GM19238 (cell line): ENCODE measurements around the gene SPDYE4.

ENCODE experiments used
- DNase-seq: peaks from one replicate; pipeline ENCODE4 v3.0.0; 2011; ENCODE audit warnings: low spot score; ENCODE audit not compliant: insufficient read length

Gene SPDYE4

DNA sequence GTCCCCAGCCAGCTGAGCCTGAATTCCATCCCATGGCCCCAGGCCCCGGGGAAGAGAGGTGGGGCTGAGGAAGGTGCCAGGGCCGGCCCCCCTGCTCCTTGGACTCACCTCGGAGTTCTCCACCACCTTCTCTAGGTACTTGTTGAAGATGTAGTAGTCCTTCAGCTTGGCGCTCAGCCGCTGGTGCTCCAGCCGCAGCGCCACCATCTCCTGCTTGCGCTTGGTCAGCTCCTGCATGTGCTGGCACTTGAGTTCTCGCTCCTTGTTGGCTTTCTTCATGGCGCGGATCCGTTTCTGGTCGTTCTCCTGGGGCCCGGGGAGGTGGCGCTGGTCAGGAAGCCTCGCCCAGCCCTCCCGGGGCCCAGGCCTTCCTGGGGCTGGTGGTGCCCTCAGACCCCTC lies 17.0 kb downstream of the SPDYE4 start:
- no peak for DNase-seq

- DNase-seq = no peak
Observed at GRCh38 chr17:8740486-8740885, 17.9 kb downstream of the SPDYE4 start.

DNA sequence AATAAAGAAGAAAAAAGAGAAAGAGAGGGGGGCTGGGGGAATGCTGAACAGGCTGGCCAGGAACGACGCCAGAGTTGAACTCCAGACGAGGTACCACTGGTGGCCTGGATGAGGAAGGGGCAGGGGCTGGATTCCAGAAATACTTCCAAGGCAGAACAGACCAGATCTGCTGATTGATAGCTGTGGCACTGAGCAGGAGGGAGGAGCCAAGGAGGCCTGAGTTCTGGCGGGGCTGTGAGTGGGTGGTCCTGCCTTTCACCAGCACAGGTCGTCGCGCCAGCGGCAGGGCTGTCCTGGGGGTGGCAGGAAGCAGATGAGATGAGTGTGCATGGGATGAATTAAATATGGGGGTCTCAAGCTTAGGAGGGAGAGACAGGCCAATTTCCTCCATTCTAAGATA lies 19.2 kb downstream of the SPDYE4 start:
- DNase-seq = no peak

- DNase-seq = no peak
Observed at GRCh38 chr17:8736796-8737195, 21.6 kb downstream of the SPDYE4 start.

GRCh38 chr17:8736362-8736761 lies 22.0 kb downstream of the SPDYE4 start:
- no peak for DNase-seq

GRCh38 chr17:8735336-8735939 lies 22.9 kb downstream of the SPDYE4 start:
- DNase-seq = no peak

- no peak for DNase-seq
Observed at GRCh38 chr17:8734876-8735275, 23.5 kb downstream of the SPDYE4 start.

DNA sequence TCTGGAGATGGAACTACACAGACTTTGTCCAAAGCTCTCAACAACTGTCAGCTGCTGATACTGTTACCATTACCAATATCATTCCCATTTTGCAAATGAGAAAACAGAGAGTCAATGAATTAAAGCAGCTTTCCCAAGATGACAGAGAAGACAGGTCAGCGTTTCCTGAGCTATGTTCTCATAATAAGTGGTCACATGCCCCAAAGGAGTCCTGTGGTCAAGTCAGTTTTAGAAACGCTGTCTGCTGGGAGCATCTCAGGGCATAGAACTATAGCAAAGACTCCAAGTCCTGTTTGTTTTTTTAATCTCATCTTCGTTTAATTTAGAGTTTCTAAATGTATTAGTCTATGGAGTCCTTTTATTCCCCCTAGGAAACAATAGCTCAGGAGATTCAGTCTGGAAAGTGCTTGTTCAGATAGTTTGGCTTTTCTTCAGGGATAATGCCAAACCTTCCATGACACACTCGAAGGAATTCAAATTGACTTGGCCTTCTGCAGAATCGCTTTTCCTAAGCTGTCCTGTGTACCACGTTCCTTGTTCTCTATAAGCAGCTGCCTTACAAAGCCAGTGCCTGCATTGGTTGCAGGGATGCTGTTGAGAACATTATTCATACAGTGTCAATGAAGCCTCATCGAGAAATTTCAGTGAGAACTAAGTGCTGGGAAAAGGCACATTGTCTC lies 25.8 kb downstream of the SPDYE4 start:
- DNase-seq = no peak

DNA sequence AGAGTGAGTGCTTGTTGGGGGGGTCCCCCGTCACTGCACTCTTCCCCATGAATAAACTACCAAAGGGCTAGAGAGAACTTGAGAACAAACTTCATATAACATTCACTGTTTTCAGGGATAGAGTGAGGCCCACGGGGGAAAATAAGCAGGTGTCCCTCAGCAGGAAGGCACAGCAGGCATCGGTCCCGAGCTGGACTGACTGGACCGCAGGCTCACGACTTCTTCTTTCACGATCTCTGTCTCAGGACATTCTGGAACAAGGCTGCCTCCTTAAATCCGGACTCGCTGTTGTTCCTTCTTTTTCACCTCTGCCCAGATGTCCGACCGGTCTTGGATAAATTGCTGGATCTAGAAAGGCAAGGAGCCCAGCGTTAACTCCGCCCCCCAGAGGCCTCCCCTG lies 28.5 kb downstream of the SPDYE4 start:
- DNase-seq = no peak

GRCh38 chr17:8729421-8729820 lies 28.9 kb downstream of the SPDYE4 start:
- no peak for DNase-seq

GRCh38 chr17:8728971-8729370 lies 29.4 kb downstream of the SPDYE4 start:
- DNase-seq = no peak

DNA sequence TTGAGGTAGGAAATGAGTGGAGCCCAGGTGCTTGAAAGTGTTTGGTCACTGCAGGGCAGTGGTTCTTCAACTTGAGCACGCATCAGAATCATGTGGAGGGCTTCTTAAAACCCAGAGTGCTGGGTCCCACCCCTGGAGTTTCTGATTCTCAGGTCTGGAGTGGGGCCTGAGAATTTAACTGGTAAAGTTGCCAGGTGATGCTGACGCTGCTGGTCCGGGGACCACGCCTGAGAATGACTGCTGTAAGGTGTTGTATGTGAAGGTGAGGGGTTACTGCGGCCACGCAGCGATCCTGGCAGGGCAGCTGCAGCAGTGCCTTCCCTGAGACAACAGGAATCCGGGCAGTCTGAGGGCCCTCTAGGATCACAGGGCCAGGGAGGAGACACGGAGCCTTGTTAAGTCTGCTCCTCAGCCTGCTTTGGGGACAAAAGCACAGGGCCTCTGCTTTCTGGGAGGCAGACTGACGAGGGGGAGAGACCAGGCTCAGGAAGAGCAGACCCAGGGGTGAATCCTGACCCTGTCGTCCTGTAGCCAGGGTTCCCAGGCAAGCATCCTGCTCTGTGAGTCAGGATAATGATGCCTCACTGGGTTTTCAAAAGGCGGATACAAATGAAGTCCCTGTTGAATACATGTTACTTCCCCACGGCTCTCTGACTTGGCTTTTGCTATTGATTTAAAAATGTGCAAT lies 30.0 kb downstream of the SPDYE4 start:
- no peak for DNase-seq

DNA sequence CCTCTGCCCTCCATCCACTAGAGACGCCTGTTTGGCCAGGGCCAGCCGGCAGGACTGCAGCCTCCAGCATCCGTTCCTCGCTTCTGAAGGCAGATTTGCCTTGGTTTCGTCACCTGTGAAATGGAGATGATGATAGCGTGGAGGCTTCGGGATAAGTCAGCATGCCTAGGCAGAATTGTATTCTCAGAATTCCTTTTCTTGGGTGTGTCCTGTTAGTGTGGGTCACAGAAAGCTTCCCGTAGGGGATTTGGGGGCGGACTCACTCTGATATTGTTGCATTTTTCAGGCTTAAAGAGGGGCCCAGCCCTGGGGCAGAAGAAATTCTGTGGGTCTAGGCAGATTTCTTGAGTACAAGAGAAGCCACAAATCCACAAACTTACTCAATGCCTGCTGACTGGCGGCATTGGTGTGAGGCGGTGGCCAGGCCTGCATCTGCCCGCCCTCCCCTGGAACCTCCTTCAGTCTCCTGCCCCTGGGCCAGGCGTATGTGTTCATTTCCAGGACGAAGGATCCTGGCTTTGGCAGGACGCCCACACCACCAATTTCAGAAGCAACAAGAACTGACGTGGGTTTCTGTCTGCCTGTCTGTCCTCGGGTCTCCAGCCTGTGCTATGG lies 31.3 kb downstream of the SPDYE4 start:
- no peak for DNase-seq

- DNase-seq = no peak
Observed at GRCh38 chr17:8725881-8726876, 32.2 kb downstream of the SPDYE4 start.

DNA sequence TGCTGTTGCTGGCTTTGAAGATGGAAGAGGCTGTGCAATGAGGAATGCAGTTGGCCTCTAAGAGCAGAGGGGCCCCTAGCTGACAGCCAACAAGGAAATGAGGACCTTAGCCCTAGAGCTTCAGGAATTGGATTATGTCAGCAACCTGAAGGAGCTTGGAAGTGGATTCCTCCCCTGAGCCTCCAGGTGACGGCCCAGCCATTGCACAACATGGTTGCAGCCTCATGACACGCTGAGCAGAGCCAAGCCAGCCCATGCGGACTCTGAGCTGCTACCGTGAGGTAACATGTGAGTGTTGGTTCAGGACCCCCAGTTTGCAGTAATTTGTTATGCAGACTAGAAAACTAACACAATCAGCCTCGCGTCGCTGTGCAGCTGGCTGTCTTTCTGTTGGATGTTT lies 33.9 kb downstream of the SPDYE4 start:
- DNase-seq = no peak

- no peak for DNase-seq
Observed at GRCh38 chr17:8720596-8720995, 37.8 kb downstream of the SPDYE4 start.

GRCh38 chr17:8719291-8720246 lies 38.8 kb downstream of the SPDYE4 start:
- no peak for DNase-seq

DNA sequence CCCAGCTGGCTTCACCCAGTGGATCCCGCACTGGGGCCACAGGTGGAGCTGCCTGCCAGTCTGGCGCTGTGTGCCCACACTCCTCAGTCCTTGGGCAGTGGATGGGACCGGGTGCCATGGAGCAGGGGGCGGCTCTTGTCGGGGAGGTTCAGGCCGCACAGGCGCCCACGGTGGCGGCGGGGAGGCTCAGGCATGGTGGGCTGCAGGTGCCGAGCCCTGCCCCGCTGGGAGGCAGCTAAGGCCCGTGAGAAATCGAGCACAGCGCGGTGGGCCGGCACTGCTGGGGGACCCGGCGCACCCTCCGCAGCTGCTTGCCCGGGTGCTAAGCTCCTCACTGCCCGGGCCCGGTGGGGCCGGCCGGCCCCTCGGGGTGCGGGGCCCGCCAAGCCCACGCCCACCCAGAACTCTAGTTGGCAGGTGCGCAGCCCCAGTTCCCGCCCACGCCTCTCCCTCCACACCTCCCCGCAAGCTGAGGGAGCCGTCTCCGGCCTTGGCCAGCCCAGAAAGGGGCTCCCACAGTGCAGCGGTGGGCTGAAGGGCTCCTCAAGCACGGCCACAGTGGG lies 40.3 kb downstream of the SPDYE4 start:
- DNase-seq = no peak

DNA sequence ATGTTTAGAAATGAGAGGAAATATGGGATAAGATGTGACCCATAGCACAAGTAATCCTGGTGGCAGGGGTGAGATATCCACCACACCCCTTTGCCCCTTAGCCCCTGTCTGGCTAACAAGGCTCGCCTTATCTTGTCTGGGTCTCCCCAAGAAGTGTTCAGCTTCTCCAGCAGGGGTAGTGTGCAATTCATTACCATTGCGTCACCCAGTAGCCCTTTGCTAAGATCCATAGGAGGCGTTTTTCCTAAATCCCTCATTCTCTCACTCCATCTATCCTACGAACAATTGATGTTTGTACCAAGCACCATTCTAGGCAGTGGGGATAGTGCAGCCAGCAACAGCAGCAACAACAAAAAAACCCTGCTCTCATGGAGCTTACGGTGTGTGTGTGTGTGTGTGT lies 44.5 kb downstream of the SPDYE4 start:
- DNase-seq = no peak

GRCh38 chr17:8713315-8713714 lies 45.0 kb downstream of the SPDYE4 start:
- DNase-seq = no peak
